ENCODE results near the gene NEU4.
"Not testable (repeated sequence)": the region's sequence is repeated elsewhere in the genome, so short reads cannot be mapped to it uniquely, and the experiment has no call there.

The NEU4 gene

DNA sequence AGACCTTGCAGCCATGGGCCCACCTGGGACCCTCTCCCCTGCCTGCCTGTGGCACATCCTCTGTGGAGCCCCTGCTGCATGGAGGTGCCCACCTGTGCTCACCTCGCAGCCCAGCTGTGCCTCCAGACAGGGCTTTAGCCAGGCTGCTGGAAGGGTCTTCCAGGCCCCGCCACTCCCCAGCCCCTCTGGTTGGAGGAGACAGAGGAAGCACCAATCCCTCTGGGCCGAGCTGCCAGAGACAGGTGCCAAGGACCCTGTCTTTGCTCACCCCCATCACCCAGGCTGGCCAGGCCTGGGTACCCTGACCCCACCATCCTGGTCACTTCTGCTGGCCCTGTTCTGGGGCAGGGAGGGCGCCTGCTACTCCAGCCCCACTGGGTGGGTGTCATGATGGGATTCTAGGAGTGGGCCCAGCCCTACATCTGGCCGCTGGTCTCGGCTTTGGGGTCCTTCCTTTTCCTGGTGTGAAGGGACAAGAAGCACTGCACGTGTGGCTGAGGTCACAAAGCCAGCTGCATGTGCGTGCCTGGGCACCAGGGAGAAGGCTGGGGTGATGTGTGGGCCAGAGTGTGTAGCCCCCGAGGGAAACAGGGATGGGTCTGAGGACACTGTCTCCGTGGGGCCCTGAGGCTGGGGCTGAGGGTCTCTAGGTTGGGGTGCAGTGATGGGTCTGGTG is 9.3 kb upstream of the NEU4 start:
- FAIRE-seq: no peak

GRCh38 chr2:241800198-241800903 is 8.6 kb upstream of the NEU4 start:
- FAIRE-seq: not testable (repeated sequence)

- FAIRE-seq: no peak
These were observed 7.2 kb upstream of the NEU4 start for GRCh38 chr2:241801611-241802420.

GRCh38 chr2:241802421-241803318 is 6.3 kb upstream of the NEU4 start:
- no peak for FAIRE-seq

DNA sequence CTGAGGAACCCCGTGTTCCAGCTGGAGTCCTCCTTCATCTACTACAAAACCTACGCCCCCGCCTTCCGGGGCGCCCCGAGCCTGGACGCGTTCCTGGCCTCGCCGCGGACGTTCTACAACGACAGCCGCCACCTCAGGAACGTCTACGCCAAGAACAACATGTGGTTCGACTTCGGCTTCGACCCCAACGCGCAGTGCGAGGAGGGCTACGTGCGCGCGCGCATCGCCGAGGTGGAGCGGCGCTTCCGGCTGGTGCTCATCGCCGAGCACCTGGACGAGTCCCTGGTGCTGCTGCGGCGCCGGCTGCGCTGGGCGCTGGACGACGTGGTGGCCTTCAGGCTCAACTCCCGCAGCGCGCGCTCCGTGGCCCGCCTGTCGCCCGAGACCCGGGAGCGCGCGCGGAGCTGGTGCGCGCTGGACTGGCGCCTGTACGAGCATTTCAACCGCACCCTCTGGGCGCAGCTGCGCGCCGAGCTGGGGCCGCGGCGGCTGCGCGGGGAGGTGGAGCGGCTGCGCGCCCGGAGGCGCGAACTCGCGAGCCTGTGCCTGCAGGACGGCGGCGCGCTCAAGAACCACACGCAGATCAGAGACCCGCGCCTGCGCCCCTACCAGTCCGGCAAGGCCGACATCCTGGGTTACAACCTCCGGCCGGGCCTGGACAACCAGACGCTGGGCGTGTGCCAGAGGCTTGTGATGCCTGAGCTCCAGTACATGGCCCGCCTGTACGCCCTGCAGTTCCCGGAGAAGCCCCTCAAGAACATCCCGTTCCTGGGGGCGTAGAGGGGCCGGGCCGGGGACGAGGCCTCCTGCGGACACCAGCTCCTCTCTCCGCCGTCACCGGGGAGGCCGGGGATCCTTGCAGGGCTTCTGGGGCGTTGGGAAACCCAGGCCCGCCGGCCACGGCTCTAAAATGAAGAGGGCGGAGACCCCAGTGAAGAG is 5.3 kb upstream of the NEU4 start:
- FAIRE-seq: no peak

GRCh38 chr2:241804326-241805229 is 4.4 kb upstream of the NEU4 start:
- no peak for FAIRE-seq

DNA sequence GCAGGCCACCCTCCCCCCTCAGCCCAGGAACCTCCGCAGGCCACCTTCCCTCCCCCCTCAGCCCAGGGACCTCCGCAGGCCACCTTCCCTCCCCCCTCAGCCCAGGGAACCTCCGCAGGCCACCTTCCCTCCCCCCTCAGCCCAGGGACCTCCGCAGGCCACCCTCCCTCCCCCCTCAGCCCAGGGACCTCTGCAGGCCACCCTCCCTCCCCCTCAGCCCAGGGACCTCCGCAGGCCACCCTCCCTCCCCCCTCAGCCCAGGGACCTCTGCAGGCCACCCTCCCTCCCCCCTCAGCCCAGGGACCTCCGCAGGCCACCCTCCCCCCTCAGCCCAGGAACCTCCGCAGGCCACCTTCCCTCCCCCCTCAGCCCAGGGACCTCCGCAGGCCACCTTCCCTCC is 2.8 kb upstream of the NEU4 start:
- FAIRE-seq: not testable (repeated sequence)

GRCh38 chr2:241808051-241808720 is 807 bp upstream of the NEU4 start:
- no peak for FAIRE-seq

GRCh38 chr2:241809383-241810306 is 652 bp downstream of the NEU4 start:
- no peak for FAIRE-seq

- FAIRE-seq: no peak
These were observed 1.6 kb downstream of the NEU4 start for GRCh38 chr2:241810307-241811200.

- FAIRE-seq: no peak
These were observed 2.4 kb downstream of the NEU4 start for GRCh38 chr2:241811201-241811951.

DNA sequence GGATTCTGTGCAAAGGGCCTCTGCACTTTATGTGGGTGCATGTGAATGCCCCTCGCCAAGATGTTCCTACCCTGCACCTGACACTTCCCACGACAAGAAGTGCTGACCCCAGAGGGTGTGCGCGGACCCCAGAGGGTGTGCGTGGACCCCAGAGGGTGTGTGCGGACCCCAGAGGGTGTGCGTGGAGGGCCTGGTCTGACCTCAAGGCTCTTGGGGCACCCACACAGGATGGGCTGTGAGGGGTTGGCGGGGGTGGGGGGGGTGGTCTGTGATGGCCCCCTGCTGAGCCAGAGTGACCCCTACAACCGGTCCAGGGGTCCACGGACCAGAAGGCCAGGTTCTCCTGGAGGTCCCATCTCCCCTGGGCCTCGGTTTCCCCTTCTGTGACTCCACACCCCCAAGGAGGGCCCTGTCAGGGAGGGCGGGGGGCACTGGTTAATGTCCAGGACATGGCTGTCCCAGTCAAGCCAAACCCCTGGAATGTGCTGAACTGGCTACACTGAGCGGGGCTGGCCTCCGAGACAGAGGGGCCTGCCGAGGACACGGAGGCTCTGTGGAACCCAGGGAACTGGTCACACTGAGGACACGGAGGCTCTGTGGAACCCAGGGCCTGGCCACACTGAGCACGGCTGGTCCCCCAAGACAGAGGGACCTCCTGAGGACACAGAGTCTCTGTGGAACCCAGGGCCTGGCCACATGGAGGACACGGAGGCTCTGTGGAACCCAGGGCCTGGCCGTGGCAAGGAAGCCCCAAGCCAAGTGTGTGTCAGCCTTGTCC is 3.1 kb downstream of the NEU4 start:
- no peak for FAIRE-seq

DNA sequence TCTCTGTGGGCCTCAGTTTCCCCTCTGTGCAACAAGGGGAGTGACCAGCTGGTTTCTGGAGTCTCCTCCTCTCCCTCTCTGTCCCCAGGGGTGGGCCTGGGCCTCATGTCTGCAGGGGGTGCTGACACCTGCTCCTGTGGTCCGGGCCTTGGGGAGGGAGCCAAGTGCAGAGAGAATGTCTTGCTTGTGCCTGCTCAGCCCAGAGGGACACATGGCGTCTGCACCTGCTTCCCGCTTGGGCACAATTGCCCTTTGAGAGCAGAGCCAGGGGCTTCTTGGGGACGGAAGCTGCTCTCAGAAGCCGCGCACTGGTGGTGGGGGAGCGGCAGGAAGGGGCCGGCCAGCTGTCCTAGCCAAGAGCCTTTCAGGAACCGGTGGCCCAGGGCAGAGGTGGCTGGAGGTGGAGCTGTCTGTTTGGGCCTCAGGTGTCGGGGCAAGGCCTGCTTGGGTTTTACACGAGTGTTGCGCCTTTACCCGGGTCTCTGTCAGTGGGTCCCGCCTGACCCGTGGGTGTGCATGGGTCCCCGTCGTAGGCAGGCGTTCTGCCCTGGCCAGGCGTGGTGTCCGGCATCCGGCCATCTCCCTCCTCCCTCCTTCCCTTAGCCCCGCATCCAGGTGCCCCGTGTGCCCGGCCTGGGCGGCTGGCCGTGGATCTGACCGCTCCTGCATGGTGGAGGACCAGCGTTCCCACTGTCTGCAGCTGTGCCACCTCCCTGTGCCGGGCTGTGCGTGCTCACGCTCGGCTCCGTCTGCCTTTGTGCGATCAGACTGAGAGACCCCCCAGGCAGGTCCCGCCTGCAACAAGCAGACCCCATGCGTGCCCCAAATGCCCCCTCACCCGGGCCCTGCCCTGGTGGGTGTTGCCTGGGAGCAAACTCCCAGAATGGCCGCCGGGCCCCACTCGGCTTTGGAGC is 4.0 kb downstream of the NEU4 start:
- no peak for FAIRE-seq

- FAIRE-seq: no peak
These were observed 4.8 kb downstream of the NEU4 start for GRCh38 chr2:241813644-241814392.

Data from colon (tissue), 2 donors.